GM18520 (cell line): ENCODE measurements around the gene FOXP1.

ENCODE experiments used
- ATAC-seq: cut with Tn5 transposase; IDR thresholded peaks from one replicate; pipeline ENCODE4 v1.9.1; 2021; ENCODE audit not compliant: unreplicated experiment

Gene FOXP1

GRCh38 chr3:71583566-71584393 lies at the start of gene FOXP1:
Gene FOXP1 (minus strand): TSS chr3:71583728. CDS start chr3:71198381, 385,347 bp downstream.
- no peak for ATAC-seq

- no peak for ATAC-seq
Observed at GRCh38 chr3:71629711-71630110, 46.2 kb upstream of the FOXP1 start.

- ATAC-seq, result no peak
Observed at GRCh38 chr3:71629289-71629688, 45.8 kb upstream of the FOXP1 start.

GRCh38 chr3:71628522-71628921 lies 45.0 kb upstream of the FOXP1 start:
- ATAC-seq, result no peak

GRCh38 chr3:71625676-71626075 lies 42.1 kb upstream of the FOXP1 start:
- ATAC-seq, result no peak

GRCh38 chr3:71621825-71622537 lies 38.5 kb upstream of the FOXP1 start:
- ATAC-seq, result no peak

GRCh38 chr3:71618538-71618937 lies 35.0 kb upstream of the FOXP1 start:
- ATAC-seq, result no peak

- no peak for ATAC-seq
Observed at GRCh38 chr3:71616571-71617021, 33.1 kb upstream of the FOXP1 start.

- ATAC-seq, result no peak
Observed at GRCh38 chr3:71614869-71615268, 31.3 kb upstream of the FOXP1 start.

- ATAC-seq, result no peak
Observed at GRCh38 chr3:71614426-71614825, 30.9 kb upstream of the FOXP1 start.

- ATAC-seq, result no peak
Observed at GRCh38 chr3:71611099-71611498, 27.6 kb upstream of the FOXP1 start.

GRCh38 chr3:71607364-71607763 lies 23.8 kb upstream of the FOXP1 start:
- no peak for ATAC-seq

GRCh38 chr3:71606582-71606981 lies 23.1 kb upstream of the FOXP1 start:
- no peak for ATAC-seq

- ATAC-seq, result no peak
Observed at GRCh38 chr3:71602256-71602655, 18.7 kb upstream of the FOXP1 start.

- ATAC-seq, result no peak
Observed at GRCh38 chr3:71601811-71602210, 18.3 kb upstream of the FOXP1 start.

GRCh38 chr3:71600646-71601288 lies 17.2 kb upstream of the FOXP1 start:
- ATAC-seq, result no peak

- ATAC-seq, result no peak
Observed at GRCh38 chr3:71599416-71599815, 15.9 kb upstream of the FOXP1 start.

- no peak for ATAC-seq
Observed at GRCh38 chr3:71598292-71598691, 14.8 kb upstream of the FOXP1 start.

- no peak for ATAC-seq
Observed at GRCh38 chr3:71597286-71597685, 13.8 kb upstream of the FOXP1 start.

GRCh38 chr3:71593106-71593505 lies 9.6 kb upstream of the FOXP1 start:
- ATAC-seq, result no peak

- no peak for ATAC-seq
Observed at GRCh38 chr3:71591101-71591500, 7.6 kb upstream of the FOXP1 start.

GRCh38 chr3:71589132-71589531 lies 5.6 kb upstream of the FOXP1 start:
- no peak for ATAC-seq
